ENCODE data around the gene NFIX. TPM values are rescaled to one million over a fixed set of nuclear protein-coding genes. Genes with fewer than 3 reads are reported as not detected.

Gene NFIX
- total RNA-seq, 1 experiment from 2014 or later: 144 TPM

GRCh38 chr19:13138171-13138915, 143.1 kb downstream of the NFIX start:
- H3K9me3 ChIP-seq (ENCODE audit: control insufficient read depth, insufficient read depth, low read depth, low read length): no peaks in the 10 kb centered on the region
- DNase-seq (ENCODE audit: low read depth, low spot score) (no peak), ATAC-seq (no peak)
- H3K4me3 ChIP-seq (ENCODE audit: low read depth in 2 of 2, low read length in 2 of 2): no peak overlapping the region
- no peaks in the 10 kb centered on the region for H3K27me3 ChIP-seq (ENCODE audit: control insufficient read depth, insufficient read depth, low read length)
- TSS peak; percentile 51 for BruUV-seq (replicated peaks)
- CTCF ChIA-PET: no interaction called here
- no peaks in the 10 kb centered on the region; the same call in 1 of the 2 replicates for H3K36me3 ChIP-seq (ENCODE audit: control insufficient read depth, insufficient read depth, low read length)
- POLR2A ChIA-PET: no interaction called here
- no peaks in the 10 kb centered on the region for H3K4me1 ChIP-seq (ENCODE audit: control insufficient read depth, insufficient read depth, low read length)
- in situ Hi-C loops (cut with HindIII; ENCODE audit: low pct_unique_long_range_greater_than_20kb, low sequenced_read_pairs) (no loop called here), intact Hi-C loops (cut with micrococcal nuclease; ENCODE audit: unreplicated experiment) (no loop called here)
- no peak overlapping the region for H3K27ac ChIP-seq (ENCODE audit: low read length)
- no peak for TF ChIP-seq TCF7L2 (IDR thresholded peaks at IDR 0.05; ENCODE audit: low read depth, low read length)

GRCh38 chr19:13138916-13139198, 143.6 kb downstream of the NFIX start:
- ChIA-PET CTCF (no interaction called here), POLR2A (no interaction called here)
- no peak overlapping the region for H3K4me3 ChIP-seq (ENCODE audit: low read depth in 2 of 2, low read length in 2 of 2)
- BruUV-seq (replicated peaks): no TSS peak
- no peaks in the 10 kb centered on the region for H3K4me1 ChIP-seq (ENCODE audit: control insufficient read depth, insufficient read depth, low read length)
- no peaks in the 10 kb centered on the region for H3K9me3 ChIP-seq (ENCODE audit: control insufficient read depth, insufficient read depth, low read depth, low read length)
- H3K36me3 ChIP-seq (ENCODE audit: control insufficient read depth, insufficient read depth, low read length): no peaks in the 10 kb centered on the region; the same call in 1 of the 2 replicates
- ATAC-seq: no peak
- TF ChIP-seq REST (IDR thresholded peaks at IDR 0.05; ENCODE audit: insufficient read depth in 1 of 2, low read depth in 2 of 2, low read length in 1 of 2): no peak
- TF ChIP-seq SIN3A (IDR thresholded peaks at IDR 0.05; ENCODE audit: borderline replicate concordance, insufficient read depth, low read depth, low read length): no peak
- no peak for TF ChIP-seq POLR2AphosphoS5 (IDR thresholded peaks at IDR 0.05; ENCODE audit: low read depth, low read length)
- TF ChIP-seq CTCF (IDR thresholded peaks at IDR 0.05): no peak
- TF ChIP-seq TCF7L2 (IDR thresholded peaks at IDR 0.05; ENCODE audit: low read depth, low read length): no peak
- no peak for DNase-seq (ENCODE audit: low read depth, low spot score)
- intact Hi-C loops (cut with micrococcal nuclease; ENCODE audit: unreplicated experiment) (no loop called here), in situ Hi-C loops (cut with HindIII; ENCODE audit: low pct_unique_long_range_greater_than_20kb, low sequenced_read_pairs) (no loop called here)
- H3K27me3 ChIP-seq (ENCODE audit: control insufficient read depth, insufficient read depth, low read length): no peaks in the 10 kb centered on the region
- no peak overlapping the region for H3K27ac ChIP-seq (ENCODE audit: low read length)

- H3K27ac ChIP-seq (ENCODE audit: low read length): no peak overlapping the region
- POLR2A ChIA-PET: no interaction called here
- intact Hi-C loops (cut with micrococcal nuclease; ENCODE audit: unreplicated experiment): no loop called here
Measured at GRCh38 chr19:13139633-13140311, 144.5 kb downstream of the NFIX start.

More at GRCh38 chr19:13139633-13140311, 144.5 kb downstream of the NFIX start:
- H3K4me3 ChIP-seq (ENCODE audit: low read depth in 2 of 2, low read length in 2 of 2): no peak overlapping the region
- no peaks in the 10 kb centered on the region for H3K27me3 ChIP-seq (ENCODE audit: control insufficient read depth, insufficient read depth, low read length)
- in situ Hi-C loops (cut with HindIII; ENCODE audit: low pct_unique_long_range_greater_than_20kb, low sequenced_read_pairs): no loop called here
- H3K36me3 ChIP-seq (ENCODE audit: control insufficient read depth, insufficient read depth, low read length): no peaks in the 10 kb centered on the region; the same call in 1 of the 2 replicates
- H3K4me1 ChIP-seq (ENCODE audit: control insufficient read depth, insufficient read depth, low read length): no peaks in the 10 kb centered on the region
- CTCF ChIA-PET: no interaction called here
- TSS peak; percentile 75 for BruUV-seq (replicated peaks)
- ATAC-seq (no peak), DNase-seq (ENCODE audit: low read depth, low spot score) (no peak)
- H3K9me3 ChIP-seq (ENCODE audit: control insufficient read depth, insufficient read depth, low read depth, low read length): no peaks in the 10 kb centered on the region
- TF ChIP-seq TCF7L2 (IDR thresholded peaks at IDR 0.05; ENCODE audit: low read depth, low read length): no peak
- no peak for TF ChIP-seq POLR2AphosphoS5 (IDR thresholded peaks at IDR 0.05; ENCODE audit: low read depth, low read length)

All from Panc1 (cell line).